ENCODE measurements around the gene TMC2.

The TMC2 gene

GRCh38 chr20:2564406-2564805 is 28.0 kb downstream of the TMC2 start:
- TF ChIP-seq CTCF (IDR thresholded peaks at IDR 0.05; ENCODE audit: low read depth, low read length), result no peak
- H3K4me3 ChIP-seq (ENCODE audit: low read depth, low read length), result no peak overlapping the region

- H3K4me3 ChIP-seq (ENCODE audit: low read depth, low read length), result no peak overlapping the region
- TF ChIP-seq CTCF (IDR thresholded peaks at IDR 0.05; ENCODE audit: low read depth, low read length), result no peak
Observed at GRCh38 chr20:2575682-2576081, 39.3 kb downstream of the TMC2 start.

- TF ChIP-seq CTCF (IDR thresholded peaks at IDR 0.05; ENCODE audit: low read depth, low read length), result no peak
Observed at GRCh38 chr20:2576317-2576727, 39.9 kb downstream of the TMC2 start.

GRCh38 chr20:2578475-2579192 is 42.3 kb downstream of the TMC2 start:
- H3K4me3 ChIP-seq (ENCODE audit: low read depth, low read length), result no peak overlapping the region
- no peak for TF ChIP-seq CTCF (IDR thresholded peaks at IDR 0.05; ENCODE audit: low read depth, low read length)

More at GRCh38 chr20:2576317-2576727, 39.9 kb downstream of the TMC2 start:
- H3K4me3 ChIP-seq (ENCODE audit: low read depth, low read length), result no peak overlapping the region

GRCh38 chr20:2585811-2586210 is 49.4 kb downstream of the TMC2 start:
- TF ChIP-seq CTCF (IDR thresholded peaks at IDR 0.05; ENCODE audit: low read depth, low read length), result no peak
- no peak overlapping the region for H3K4me3 ChIP-seq (ENCODE audit: low read depth, low read length)

- TF ChIP-seq CTCF (IDR thresholded peaks at IDR 0.05; ENCODE audit: low read depth, low read length), result no peak
- no peak overlapping the region for H3K4me3 ChIP-seq (ENCODE audit: low read depth, low read length)
Observed at GRCh38 chr20:2593756-2594155, 57.4 kb downstream of the TMC2 start.

- TF ChIP-seq CTCF (IDR thresholded peaks at IDR 0.05; ENCODE audit: low read depth, low read length), result no peak
- H3K4me3 ChIP-seq (ENCODE audit: low read depth, low read length), result no peak overlapping the region
Observed at GRCh38 chr20:2595076-2595475, 58.7 kb downstream of the TMC2 start.

Measured in WI38 (cell line).